ENCODE data around the gene BAIAP3.
"Not testable (repeated sequence)": the region's sequence is repeated elsewhere in the genome, so short reads cannot be mapped to it uniquely, and the experiment has no call there.

BAIAP3 gene

DNA sequence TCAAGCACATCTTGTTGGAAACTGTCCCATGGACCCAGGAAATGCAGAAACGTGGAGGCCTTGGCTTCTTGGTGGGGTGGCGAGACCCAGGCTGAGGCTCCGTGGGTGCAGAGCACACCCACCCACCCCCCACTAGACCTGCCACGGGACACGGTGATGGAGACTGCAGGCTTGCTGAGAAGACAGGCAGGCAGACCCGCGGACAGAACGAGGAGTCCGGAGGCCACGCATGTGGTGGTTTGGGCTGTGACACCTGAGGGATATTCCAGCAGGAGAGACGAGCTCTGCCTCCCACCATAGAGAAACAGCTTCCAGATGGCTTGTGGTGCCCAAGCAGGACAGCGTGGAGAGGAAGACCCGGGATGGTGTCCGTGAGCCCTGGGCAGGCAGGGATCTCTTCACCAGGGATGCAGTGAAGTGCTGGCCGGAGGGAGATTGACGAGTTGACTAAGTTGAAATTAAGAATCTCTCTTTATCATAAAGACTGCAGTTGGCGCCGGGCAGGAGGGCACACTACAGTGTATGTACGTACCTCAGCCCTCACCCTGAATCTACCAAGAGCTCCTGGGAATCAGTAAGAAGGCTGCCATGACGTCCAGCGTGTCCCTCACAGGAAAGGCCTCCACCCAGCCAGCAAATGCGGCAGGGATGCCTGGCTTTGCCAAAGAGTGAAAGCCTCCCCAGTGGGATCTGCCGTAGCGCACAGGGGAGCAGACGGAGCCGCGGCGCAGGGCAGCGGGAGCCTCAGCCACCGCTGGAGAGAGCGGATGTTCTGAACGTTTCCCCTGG is 15.8 kb upstream of the BAIAP3 start:
- DNase-seq (ENCODE audit: low spot score) = no peak

- DNase-seq (ENCODE audit: low spot score) = no peak
Measured at GRCh38 chr16:1318268-1318545, 15.2 kb upstream of the BAIAP3 start.

DNA sequence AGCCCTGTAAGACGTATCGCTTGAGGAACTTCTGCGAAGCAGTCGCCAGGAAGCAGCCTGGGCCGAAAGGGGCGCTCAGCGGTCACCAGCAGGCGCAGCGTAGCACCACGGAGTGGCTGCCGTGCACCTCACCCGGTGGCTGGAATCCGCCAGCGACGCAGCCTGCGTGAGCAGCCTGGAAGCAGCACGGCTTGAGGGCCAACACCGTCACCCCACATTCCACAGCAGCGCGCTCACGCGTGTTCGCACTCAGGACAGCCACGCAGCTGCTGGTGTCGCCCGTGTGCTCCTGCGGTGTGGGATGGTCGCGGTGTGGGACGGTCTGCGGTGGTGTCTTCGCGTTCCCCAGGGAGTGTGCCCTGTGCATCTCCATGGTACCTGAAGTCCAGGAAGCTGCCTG is 14.4 kb upstream of the BAIAP3 start:
- DNase-seq (ENCODE audit: low spot score) = no peak

DNA sequence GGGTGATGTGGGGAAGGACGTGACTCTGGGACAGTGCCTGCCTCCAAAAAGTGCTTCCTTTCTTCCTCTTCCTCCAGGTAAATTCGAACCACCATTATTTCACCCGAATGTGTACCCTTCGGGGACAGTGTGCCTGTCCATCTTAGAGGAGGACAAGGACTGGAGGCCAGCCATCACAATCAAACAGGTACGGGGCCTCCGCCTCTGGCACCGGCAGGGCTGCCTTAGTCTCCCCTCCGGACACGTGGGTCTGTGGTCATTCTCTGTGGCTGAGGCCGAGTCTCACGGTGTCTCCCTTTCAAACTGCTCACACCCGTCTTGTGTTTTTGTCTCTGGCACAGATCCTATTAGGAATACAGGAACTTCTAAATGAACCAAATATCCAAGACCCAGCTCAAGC is 13.3 kb upstream of the BAIAP3 start:
- DNase-seq (ENCODE audit: low spot score) = no peak

- no peak for DNase-seq (ENCODE audit: low spot score)
Measured at GRCh38 chr16:1320658-1321240, 12.7 kb upstream of the BAIAP3 start.

DNA sequence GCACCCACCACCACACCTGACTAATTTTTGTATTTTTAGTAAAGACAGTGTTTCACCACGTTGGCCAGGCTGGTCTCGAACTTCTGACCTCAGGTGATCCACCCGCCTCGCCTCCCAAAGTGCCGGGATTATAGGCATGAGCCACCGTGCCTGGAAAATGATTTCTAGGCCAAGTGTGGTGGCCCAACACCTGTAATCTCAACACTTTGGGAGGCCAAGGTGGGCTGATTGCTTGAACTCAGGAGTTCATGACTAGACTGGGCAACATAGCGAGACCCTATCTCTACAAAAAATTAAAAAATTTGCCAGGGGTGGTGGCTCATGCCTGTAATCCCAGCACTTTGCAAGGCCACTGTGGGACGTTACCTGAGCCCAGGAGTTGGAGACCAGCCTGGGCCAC is 11.0 kb upstream of the BAIAP3 start:
- DNase-seq (ENCODE audit: low spot score) = no peak

GRCh38 chr16:1323296-1324239 is 9.9 kb upstream of the BAIAP3 start:
- no peak for DNase-seq (ENCODE audit: low spot score)

DNA sequence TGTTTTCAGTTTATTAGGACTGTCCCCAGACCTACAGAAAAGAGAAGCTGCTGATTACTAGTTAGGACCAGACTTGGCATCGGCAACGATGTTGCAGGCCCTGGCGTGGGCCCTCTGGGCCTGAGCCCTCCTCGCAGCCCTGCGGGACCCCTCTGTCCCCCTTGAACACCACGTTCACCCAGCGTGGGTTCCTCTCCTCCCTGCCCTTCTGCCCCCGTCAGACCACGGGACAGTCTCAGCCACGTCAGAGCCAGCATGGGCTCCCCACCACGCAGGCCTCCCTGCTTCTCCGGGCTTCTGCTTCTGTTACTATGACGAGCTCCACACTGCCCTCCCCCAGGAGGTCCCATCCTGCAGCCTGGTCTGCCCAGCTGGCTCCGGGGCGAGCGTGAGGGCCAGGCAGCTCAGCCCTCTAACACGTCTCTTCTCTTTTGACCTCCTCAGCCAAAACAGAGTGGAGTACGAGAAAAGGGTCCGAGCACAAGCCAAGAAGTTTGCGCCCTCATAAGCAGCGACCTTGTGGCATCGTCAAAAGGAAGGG is 9.1 kb upstream of the BAIAP3 start:
- DNase-seq (ENCODE audit: low spot score) = no peak

DNA sequence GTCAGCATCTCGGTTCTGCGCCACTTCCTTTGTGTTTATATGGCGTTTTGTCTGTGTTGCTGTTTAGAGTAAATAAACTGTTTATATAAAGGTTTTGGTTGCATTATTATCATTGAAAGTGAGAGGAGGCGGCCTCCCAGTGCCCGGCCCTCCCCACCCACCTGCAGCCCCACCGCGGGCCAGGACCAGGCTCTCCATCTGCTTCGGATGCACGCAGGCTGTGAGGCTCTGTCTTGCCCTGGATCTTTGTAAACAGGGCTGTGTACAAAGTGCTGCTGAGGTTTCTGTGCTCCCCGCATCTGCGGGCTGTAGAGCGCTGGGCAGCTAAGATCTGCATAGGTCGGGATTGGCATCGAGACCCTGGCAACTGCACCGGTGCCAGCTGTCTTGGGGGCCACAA is 8.2 kb upstream of the BAIAP3 start:
- DNase-seq (ENCODE audit: low spot score) = no peak

GRCh38 chr16:1325673-1326371 is 7.6 kb upstream of the BAIAP3 start:
- no peak for DNase-seq (ENCODE audit: low spot score)

DNA sequence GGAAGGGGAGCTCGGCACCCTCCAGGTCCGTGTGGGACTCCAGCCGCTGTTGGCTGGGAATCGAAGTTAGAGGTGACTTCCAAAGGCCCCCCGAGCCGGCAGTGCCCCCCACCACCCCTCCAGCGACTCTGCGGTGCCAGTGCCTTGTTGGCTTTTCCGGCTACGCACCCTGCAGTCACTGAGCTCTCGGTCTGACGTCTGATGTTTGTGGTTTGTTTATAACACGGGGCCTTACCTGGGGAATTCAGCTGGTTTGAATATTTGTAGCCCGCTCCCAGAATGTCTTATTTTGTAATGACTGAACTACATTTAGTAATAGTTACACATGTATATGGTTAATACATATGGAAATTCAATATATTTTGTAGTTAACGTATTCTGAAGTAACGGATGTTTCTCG is 7.1 kb upstream of the BAIAP3 start:
- no peak for DNase-seq (ENCODE audit: low spot score)

- no peak for DNase-seq (ENCODE audit: low spot score)
Measured at GRCh38 chr16:1326946-1327618, 6.4 kb upstream of the BAIAP3 start.

- DNase-seq (ENCODE audit: low spot score) = no peak
Measured at GRCh38 chr16:1327619-1327947, 5.9 kb upstream of the BAIAP3 start.

DNA sequence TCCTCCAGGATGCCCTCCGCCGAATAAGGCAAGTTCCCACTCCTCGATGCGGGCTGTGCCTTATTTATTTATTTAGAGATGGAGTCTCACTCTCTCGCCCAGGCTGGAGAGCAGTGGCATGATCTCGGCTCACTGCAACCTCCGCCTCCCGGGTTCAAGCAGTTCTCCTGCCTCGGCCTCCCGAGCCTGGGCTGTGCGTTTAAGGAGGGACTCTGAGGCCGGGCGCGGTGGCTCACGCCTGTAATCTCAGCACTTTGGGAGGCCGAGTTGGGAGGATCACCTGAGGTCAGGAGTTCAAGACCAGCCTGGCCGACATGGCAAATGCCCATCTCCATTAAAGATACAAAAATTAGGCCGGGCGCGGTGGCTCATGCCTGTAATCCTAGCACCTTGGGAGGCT is 5.3 kb upstream of the BAIAP3 start:
- DNase-seq (ENCODE audit: low spot score) = not testable (repeated sequence)

GRCh38 chr16:1328961-1329360 is 4.5 kb upstream of the BAIAP3 start:
- not testable (repeated sequence) for DNase-seq (ENCODE audit: low spot score)

GRCh38 chr16:1330260-1330914 is 3.1 kb upstream of the BAIAP3 start:
- DNase-seq (ENCODE audit: low spot score) = no peak

- DNase-seq (ENCODE audit: low spot score) = no peak
Measured at GRCh38 chr16:1330931-1331711, 2.3 kb upstream of the BAIAP3 start.

- DNase-seq (ENCODE audit: low spot score) = peak; percentile 69
Measured at GRCh38 chr16:1331712-1332617, 1.5 kb upstream of the BAIAP3 start.

- no peak for DNase-seq (ENCODE audit: low spot score)
Measured at GRCh38 chr16:1332618-1333148, 762 bp upstream of the BAIAP3 start.

Data from SK-N-DZ (cell line).